Measurements from ENCODE around the gene EDARADD.

DNA sequence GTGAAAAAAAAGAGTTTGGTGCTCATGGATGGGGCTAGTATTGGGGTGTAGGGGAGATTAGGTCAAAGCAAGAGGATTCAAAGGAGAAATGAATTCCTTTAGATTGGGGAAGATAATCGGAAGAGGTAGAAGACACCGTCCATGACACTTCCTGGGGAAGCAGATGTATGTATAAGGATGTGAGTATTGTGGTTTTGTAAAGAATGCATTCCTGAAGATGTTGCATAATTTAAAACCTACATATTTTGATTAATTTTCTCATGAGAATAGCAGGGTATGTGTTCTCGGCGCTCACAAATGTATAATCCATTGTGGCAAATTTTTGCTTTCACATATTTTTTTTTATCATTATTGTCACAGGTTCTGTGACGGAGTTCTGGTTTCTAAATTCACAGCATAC is 124.2 kb downstream of the EDARADD start:
- TF ChIP-seq EZH2phosphoT487 (IDR thresholded peaks at IDR 0.05; ENCODE audit: insufficient read depth, low read depth): no peak
- TF ChIP-seq EZH2 (IDR thresholded peaks at IDR 0.05; ENCODE audit: insufficient read depth, poor library complexity, severe bottlenecking): no peak

All from GM23248 (cell line).